ENCODE results near the gene KAT2A. TPM values are rescaled to one million over a fixed set of nuclear protein-coding genes. Genes with fewer than 3 reads are reported as not detected.
A peak's percentile ranks its signal among the peaks of the same experiment; 100 is the strongest.

The KAT2A gene
- total and polyA plus RNA-seq, 9 of the 15 experiments (the other 6 are each of a cell fraction or from before 2014, with no cell fraction given), result 1.5 to 80.4 (median 31.9) TPM

DNA sequence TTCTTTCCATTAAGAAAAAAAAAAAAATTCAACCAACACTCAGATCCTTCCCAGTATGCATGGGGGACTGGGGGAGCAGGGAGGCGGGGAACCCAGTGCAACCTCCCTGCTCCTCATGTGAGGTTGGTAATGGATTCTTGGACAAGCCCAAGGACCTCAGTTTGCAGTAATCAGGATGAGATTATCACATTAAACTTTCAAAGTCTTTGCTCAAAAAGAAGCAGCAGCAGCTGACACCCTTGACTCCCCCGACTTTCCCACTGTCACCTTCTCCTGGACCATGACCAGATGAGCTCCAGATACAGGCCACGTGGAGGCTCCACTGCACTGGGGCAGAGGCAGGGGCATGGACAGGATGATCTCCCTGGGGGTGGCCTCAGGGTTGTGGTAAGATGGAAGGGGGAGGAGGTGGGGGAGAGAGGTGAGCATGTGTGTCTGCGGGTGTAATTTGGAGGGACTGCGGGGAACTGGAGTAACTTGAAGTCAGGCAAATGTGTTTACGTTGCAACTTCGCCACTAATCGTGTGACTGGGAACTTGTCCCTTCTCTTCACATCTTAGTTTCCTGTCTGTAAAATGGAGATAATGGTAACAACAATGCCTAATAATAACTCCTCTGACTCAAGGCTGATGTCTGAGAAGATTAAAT lies 42.6 kb downstream of the KAT2A start (continued):
- TF ChIP-seq PCBP2 (IDR thresholded peaks at IDR 0.05; ENCODE audit: low read depth, low read length, poor library complexity, severe bottlenecking) (no peak), MAX (CRISPR knock-in tag; IDR thresholded peaks at IDR 0.05) (peak; percentile 64), ZNF174 (CRISPR knock-in tag; IDR thresholded peaks at IDR 0.05) (no peak), KDM5B (IDR thresholded peaks at IDR 0.05; ENCODE audit: insufficient replicate concordance, low read depth, low read length) (no peak), PHF21A (IDR thresholded peaks at IDR 0.05; ENCODE audit: borderline replicate concordance, low read depth) (no peak), ZNF140 (CRISPR knock-in tag; IDR thresholded peaks at IDR 0.05) (no peak), MTA1 (IDR thresholded peaks at IDR 0.05; ENCODE audit: borderline replicate concordance) (peak; percentile 15; the same call in 1 of the 2 replicates), NCOA2 (IDR thresholded peaks at IDR 0.05; ENCODE audit: partially characterized antibody in 2 of 2) (no peak), LARP7 (IDR thresholded peaks at IDR 0.05) (no peak), NR3C1 (CRISPR knock-in tag; IDR thresholded peaks at IDR 0.05) (no peak), ZKSCAN3 (CRISPR knock-in tag; IDR thresholded peaks at IDR 0.05) (no peak), BRD4 (IDR thresholded peaks at IDR 0.05) (no peak), ZNF717 (CRISPR knock-in tag; IDR thresholded peaks at IDR 0.05) (no peak), ZFX (CRISPR knock-in tag; IDR thresholded peaks at IDR 0.05) (no peak), FOXM1 (IDR thresholded peaks at IDR 0.05; ENCODE audit: low read depth) (no peak), FOXM1 (CRISPR knock-in tag; IDR thresholded peaks at IDR 0.05; ENCODE audit: low read depth) (no peak), CHD4 (IDR thresholded peaks at IDR 0.05; ENCODE audit: insufficient read depth, insufficient replicate concordance, low read depth, low read length, poor library complexity, severe bottlenecking) (no peak), DLX4 (CRISPR knock-in tag; IDR thresholded peaks at IDR 0.05) (no peak)
- TF ChIP-seq, protein P1, sequence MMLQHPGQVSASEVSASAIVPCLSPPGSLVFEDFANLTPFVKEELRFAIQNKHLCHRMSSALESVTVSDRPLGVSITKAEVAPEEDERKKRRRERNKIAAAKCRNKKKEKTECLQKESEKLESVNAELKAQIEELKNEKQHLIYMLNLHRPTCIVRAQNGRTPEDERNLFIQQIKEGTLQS (IDR thresholded peaks at IDR 0.05), result no peak
- TF ChIP-seq, protein P1 (CRISPR knock-in tag; conservative IDR thresholded peaks at IDR 0.05), result no peak
- TF ChIP-seq, protein P2, sequence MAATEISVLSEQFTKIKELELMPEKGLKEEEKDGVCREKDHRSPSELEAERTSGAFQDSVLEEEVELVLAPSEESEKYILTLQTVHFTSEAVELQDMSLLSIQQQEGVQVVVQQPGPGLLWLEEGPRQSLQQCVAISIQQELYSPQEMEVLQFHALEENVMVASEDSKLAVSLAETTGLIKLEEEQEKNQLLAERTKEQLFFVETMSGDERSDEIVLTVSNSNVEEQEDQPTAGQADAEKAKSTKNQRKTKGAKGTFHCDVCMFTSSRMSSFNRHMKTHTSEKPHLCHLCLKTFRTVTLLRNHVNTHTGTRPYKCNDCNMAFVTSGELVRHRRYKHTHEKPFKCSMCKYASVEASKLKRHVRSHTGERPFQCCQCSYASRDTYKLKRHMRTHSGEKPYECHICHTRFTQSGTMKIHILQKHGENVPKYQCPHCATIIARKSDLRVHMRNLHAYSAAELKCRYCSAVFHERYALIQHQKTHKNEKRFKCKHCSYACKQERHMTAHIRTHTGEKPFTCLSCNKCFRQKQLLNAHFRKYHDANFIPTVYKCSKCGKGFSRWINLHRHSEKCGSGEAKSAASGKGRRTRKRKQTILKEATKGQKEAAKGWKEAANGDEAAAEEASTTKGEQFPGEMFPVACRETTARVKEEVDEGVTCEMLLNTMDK (IDR thresholded peaks at IDR 0.05; ENCODE audit: borderline replicate concordance, insufficient read depth, low read depth, low read length, poor library complexity, severe bottlenecking), result no peak
- TF ChIP-seq, protein P3, sequence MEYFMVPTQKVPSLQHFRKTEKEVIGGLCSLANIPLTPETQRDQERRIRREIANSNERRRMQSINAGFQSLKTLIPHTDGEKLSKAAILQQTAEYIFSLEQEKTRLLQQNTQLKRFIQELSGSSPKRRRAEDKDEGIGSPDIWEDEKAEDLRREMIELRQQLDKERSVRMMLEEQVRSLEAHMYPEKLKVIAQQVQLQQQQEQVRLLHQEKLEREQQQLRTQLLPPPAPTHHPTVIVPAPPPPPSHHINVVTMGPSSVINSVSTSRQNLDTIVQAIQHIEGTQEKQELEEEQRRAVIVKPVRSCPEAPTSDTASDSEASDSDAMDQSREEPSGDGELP (CRISPR knock-in tag; IDR thresholded peaks at IDR 0.05; ENCODE audit: borderline replicate concordance), result peak; percentile 53; the same call in 1 of the 2 replicates
- TF ChIP-seq, protein P4, sequence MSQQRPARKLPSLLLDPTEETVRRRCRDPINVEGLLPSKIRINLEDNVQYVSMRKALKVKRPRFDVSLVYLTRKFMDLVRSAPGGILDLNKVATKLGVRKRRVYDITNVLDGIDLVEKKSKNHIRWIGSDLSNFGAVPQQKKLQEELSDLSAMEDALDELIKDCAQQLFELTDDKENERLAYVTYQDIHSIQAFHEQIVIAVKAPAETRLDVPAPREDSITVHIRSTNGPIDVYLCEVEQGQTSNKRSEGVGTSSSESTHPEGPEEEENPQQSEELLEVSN (IDR thresholded peaks at IDR 0.05; ENCODE audit: borderline replicate concordance in 1 of 2, extremely low read depth in 1 of 2, insufficient read depth in 1 of 2, insufficient read length in 1 of 2, low read depth in 1 of 2, low read length in 1 of 2, poor library complexity in 1 of 2, severe bottlenecking in 1 of 2), result peak; percentile 21 to 69
